Motor neuron (in vitro differentiated cells): ENCODE measurements around the gene MORN1. TPM values are rescaled to one million over a fixed set of nuclear protein-coding genes. Genes with fewer than 3 reads are reported as not detected.

Source experiments
- ATAC-seq, 8 experiments: fragments of 200-7000 bp; cut with Tn5 transposase; replicated peaks in 6 of 8; 2 replicates each; pipeline ENCODE4 v1.8.0; 2021; ENCODE audit warnings: mild to moderate bottlenecking in 8 of 8, moderate library complexity in 8 of 8
- H3K27ac ChIP-seq, 2 donors: fragments of 250-450 bp; sonication (Bioruptor Pico); 2 replicates each; pipeline ENCODE4 v1.9.0; 2021; ENCODE audit warnings: antibody characterized with exemption in 2 of 2, mild to moderate bottlenecking in 2 of 2, moderate library complexity in 1 of 2
- H3K4me1 ChIP-seq, 2 donors: fragments of 250-450 bp; sonication (Bioruptor Pico); replicated peaks in 1 of 2; 2 replicates each; pipeline ENCODE4 v1.6.1; 2021; ENCODE audit warnings: antibody characterized with exemption in 2 of 2, mild to moderate bottlenecking in 2 of 2, moderate library complexity in 1 of 2
- H3K4me3 ChIP-seq, 5 donors: fragments of 250-450 bp; sonication (Bioruptor Pico); 2 replicates each; pipeline ENCODE4 v1.9.0; 2021; ENCODE audit warnings: antibody characterized with exemption in 5 of 5, mild to moderate bottlenecking in 5 of 5, moderate library complexity in 4 of 5
- WGBS, 10 experiments: fragments of 450-650 bp; shearing (Covaris generic); methylation state at CpG; one replicate each; pipeline ENCODE4 v1.0.0; 2022; 5-methylcytosine and 5-hydroxymethylcytosine counted together
- in situ Hi-C, 9 experiments: fragments of 400-800 bp; cut with MboI; loops; one replicate each; pipeline ENCODE4 v1.15.0; 2021; ENCODE audit warnings: low sequenced_read_pairs in 9 of 9, low pct_unique_long_range_greater_than_20kb in 2 of 9; ENCODE audit not compliant: unreplicated experiment in 9 of 9
- total RNA-seq, 8 experiments: library from RNA; unstranded; fragments of 300-600 nt; gene quantifications; 2 replicates each; pipeline versions ENCODE4 v1.2.3 to v1.2.4, GENCODE V29; 2022

The MORN1 gene
- total RNA-seq, 8 experiments from 2014 or later: 13.5 to 28.6 (median 21.8) TPM

DNA sequence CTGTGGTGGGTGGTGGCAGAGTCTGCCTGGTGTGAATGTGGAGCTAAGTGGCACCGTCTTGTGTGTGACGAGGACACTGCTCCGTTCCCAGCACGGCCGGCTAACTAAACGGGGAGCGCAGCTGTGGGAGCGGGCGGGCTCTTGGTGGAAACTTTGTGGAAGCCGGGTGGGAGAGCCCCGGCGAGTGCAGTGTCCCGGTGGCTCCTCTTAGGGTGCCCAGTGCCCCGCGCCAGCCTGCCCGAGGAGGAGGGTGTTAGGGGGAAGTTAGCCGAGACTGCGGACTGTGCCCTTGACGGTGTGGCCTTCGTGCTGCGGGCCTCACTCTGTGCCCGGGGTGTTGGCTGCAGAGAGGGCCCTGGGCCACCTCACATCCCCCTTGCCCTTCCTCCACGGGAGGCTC, 11.1 kb upstream of the MORN1 start:
- in situ Hi-C loops: loop anchor here in 5 of 9 experiments (25.0 kb wide), 3 partner anchors 135 to 1035 kb away; partner anchors contain the start of genes HES5 (in 2 of the 5) and PANK4 (in 2 of the 5)
- ATAC-seq: peak in 1 of 8 experiments; percentile 2
- no peaks in the 10 kb centered on the region for H3K4me1 ChIP-seq
- no peak overlapping the region for H3K4me3 ChIP-seq
- WGBS, 10 experiments: 85 to 100% (median 98%) methylated on average over 1 to 19 of the region's 23 CpGs; no CpG with 5 or more reads in 2 of the 10 experiments
- H3K27ac ChIP-seq: peak overlapping the region in 1 of 2 donors; percentile 14

DNA sequence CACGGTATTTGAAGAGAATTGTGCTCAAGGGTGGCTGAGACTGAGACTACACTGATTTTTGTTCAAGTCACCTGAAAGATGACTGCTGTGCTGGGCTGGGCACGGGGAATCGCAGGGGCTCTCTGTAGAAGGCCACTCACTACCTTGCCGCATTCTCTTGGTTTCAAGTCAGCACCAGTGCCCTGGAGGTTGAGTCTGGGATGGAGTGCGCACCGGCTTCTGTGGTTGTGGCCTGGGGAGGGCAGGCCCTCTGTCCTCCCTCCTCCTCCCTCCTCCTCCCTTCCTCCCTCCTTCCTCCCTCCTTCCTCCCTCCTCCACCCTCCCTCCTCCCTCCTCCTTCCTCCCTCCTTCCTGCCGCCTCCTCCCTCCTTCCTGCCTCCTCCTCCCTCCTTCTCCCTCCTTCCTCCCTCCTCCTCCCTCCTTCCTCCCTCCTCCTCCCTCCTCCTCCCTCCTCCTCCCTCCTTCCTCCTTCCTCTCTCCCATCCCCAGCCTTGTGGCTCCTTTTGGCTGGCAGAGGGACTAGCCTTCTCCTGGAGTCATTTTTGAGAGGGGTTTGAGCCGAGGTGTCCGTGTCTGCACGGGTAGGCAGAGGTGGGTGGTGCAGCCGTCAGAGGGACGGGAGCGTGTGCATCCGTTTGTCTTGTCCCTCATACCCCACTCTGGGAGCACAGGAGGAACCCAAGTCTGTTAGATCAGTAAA, 9.7 kb upstream of the MORN1 start:
- H3K4me1 ChIP-seq: no peaks in the 10 kb centered on the region
- in situ Hi-C loops: loop anchor here in 5 of 9 experiments (25.0 kb wide), 3 partner anchors 136 to 1036 kb away; partner anchors contain the start of genes HES5 (in 2 of the 5) and PANK4 (in 2 of the 5)
- 25 to 100% (median 93%) methylated on average over 1 to 13 of the region's 14 CpGs; no CpG with 5 or more reads in 4 of the 10 experiments for WGBS, 10 experiments

GRCh38 chr1:2400576-2400909, 9.2 kb upstream of the MORN1 start:
- in situ Hi-C loops: loop anchor here in 5 of 9 experiments (25.0 kb wide), 3 partner anchors 137 to 1037 kb away; partner anchors contain the start of genes HES5 (in 2 of the 5) and PANK4 (in 2 of the 5)
- 62 to 100% (median 93%) methylated on average over 1 to 10 of the region's 10 CpGs; no CpG with 5 or more reads in 1 of the 10 experiments for WGBS, 10 experiments
- no peak overlapping the region for H3K4me3 ChIP-seq

More for the DNA sequence above, 9.7 kb upstream of the MORN1 start:
- Histone ChIP-seq H3K4me3 (no peak overlapping the region), H3K27ac (no peak overlapping the region)
- no peak for ATAC-seq

DNA sequence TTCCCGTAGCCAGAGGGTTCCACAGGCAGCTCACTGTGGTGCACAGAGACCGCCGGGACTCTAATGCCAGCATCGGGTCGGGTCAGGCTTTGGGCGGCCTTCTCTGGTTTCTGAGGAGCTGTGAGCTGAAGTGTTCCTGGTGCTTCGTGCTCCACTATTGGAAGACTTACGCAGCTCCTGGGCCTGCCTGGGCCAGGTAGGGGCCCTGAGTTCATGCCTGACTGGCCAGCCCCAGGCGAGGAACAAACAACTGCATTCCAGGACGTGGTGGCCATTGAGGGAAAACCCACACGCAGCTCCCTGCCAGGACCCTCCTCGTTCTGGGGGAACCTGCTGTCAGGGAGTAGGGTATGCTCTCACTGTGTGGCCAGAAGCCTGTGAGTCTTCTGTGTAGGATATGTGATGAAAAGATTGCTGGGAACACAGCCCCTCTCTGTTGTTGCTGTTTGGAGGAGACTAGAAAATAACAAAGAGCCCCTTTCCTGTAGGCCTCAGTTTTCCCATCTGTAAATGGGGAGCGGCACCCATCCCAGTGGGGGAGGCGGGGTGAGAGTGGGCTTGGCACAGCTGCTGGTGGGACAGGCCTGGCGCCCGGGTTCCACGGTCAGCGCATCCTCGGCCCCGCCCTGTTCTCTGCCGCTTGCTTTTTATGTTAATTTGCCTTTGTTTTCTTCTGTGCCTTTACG, 8.7 kb upstream of the MORN1 start:
- H3K4me1 ChIP-seq: no peaks in the 10 kb centered on the region
- H3K4me3 ChIP-seq: no peak overlapping the region
- H3K27ac ChIP-seq: no peak overlapping the region
- no peak for ATAC-seq
- in situ Hi-C loops: loop anchor here in 7 of 9 experiments (25.0 kb wide), 5 partner anchors 137 to 1037 kb away; partner anchors contain the start of genes FAAP20 (in 3 of the 7), HES5 (in 2 of the 7) and PANK4 (in 2 of the 7)
- 40 to 100% (median 91%) methylated on average over 1 to 18 of the region's 22 CpGs; no CpG with 5 or more reads in 3 of the 10 experiments for WGBS, 10 experiments

More at GRCh38 chr1:2400576-2400909, 9.2 kb upstream of the MORN1 start:
- Histone ChIP-seq H3K4me1 (no peaks in the 10 kb centered on the region), H3K27ac (no peak overlapping the region)
- no peak for ATAC-seq

DNA sequence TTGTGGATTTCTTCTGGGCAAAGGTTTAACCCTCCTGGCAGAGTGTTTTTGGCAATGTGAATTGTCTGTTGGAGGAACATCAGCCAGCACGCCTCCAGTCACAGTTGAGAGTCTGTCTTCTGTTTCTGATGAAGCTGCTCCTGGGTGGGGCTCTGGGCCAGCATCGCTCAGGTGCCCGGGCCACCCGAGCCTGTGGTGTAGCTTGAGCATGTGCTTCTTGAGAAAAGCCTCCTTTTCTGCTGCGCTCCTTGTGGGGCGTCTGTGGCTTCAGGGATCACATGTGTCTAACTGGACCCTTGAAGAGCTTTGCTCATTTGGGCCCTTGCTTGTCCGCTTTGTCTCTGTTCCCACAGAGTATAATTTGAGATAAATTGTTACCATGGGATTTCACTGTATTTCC, 7.5 kb upstream of the MORN1 start:
- no peak for ATAC-seq
- Histone ChIP-seq H3K27ac (no peak overlapping the region), H3K4me1 (no peaks in the 10 kb centered on the region), H3K4me3 (no peak overlapping the region)
- WGBS, 10 experiments: 80 to 100% (median 94%) methylated on average over 1 to 7 of the region's 7 CpGs; no CpG with 5 or more reads in 4 of the 10 experiments
- in situ Hi-C loops: loop anchor here in 4 of 9 experiments (25.0 kb wide), 2 partner anchors 187 to 212 kb away; partner anchors contain the start of gene FAAP20 (in 3 of the 4)

DNA sequence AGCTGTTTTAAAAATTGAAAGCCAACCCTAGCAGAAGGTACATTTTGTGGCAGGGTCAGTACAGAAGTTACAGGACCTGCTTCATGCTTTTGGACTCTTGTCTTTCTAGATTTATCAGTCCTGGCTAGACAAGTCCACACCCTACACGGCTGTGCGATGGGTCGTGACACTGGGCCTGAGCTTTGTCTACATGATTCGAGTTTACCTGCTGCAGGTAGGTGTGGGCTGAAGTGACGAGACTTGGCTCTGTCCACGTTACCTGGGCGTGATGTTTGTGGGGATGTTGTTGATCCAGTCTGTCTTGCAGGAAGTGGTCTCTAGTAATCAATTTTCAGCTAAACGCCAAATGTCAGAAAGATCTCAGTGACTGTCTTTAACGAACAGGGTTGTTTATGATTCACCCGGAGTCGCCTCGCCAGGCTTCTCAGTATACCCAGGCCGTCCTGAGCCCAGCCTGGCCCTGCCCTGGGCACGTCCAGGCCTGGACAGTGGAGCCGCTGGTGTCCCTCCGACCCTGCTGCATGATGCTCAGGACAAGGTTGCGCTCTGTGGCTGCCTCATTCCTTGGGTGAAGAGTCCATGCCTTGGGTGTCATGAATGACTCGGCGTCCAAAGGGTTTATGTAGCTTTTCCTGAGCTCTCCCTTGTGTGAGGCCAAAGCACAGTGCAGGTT, 5.8 kb upstream of the MORN1 start:
- ATAC-seq: no peak
- Histone ChIP-seq H3K4me1 (peaks cover 8 to 10% of the 10 kb centered on the region in 2 donors), H3K27ac (no peak overlapping the region), H3K4me3 (no peak overlapping the region)
- in situ Hi-C loops: loop anchor here in 4 of 9 experiments (25.0 kb wide), 2 partner anchors 185 to 210 kb away; partner anchors contain the start of gene FAAP20 (in 3 of the 4)
- WGBS, 10 experiments: 90 to 100% (median 95%) methylated on average over 2 to 18 of the region's 19 CpGs; no CpG with 5 or more reads in 2 of the 10 experiments

- WGBS, 10 experiments: 37 to 100% (median 96%) methylated on average over 1 to 5 of the region's 5 CpGs; no CpG with 5 or more reads in 5 of the 10 experiments
Observed at GRCh38 chr1:2396476-2396875, 5.1 kb upstream of the MORN1 start.

GRCh38 chr1:2396059-2396458, 4.7 kb upstream of the MORN1 start:
- H3K27ac ChIP-seq: no peak overlapping the region
- ATAC-seq: no peak
- in situ Hi-C loops: loop anchor here in 4 of 9 experiments (25.0 kb wide), 2 partner anchors 184 to 209 kb away; partner anchors contain the start of gene FAAP20 (in 3 of the 4)
- no peak overlapping the region for H3K4me3 ChIP-seq
- H3K4me1 ChIP-seq: peaks cover 8 to 10% of the 10 kb centered on the region in 2 donors
- 20 to 94% (median 76%) methylated on average over 1 to 14 of the region's 17 CpGs; no CpG with 5 or more reads in 2 of the 10 experiments for WGBS, 10 experiments

More at GRCh38 chr1:2396476-2396875, 5.1 kb upstream of the MORN1 start:
- no peak overlapping the region for H3K4me3 ChIP-seq
- H3K27ac ChIP-seq: no peak overlapping the region
- peaks cover 8 to 10% of the 10 kb centered on the region in 2 donors for H3K4me1 ChIP-seq
- ATAC-seq: peak in 3 of 8 experiments; percentile 14 to 48 (median 45)
- in situ Hi-C loops: loop anchor here in 4 of 9 experiments (25.0 kb wide), 2 partner anchors 184 to 209 kb away; partner anchors contain the start of gene FAAP20 (in 3 of the 4)

DNA sequence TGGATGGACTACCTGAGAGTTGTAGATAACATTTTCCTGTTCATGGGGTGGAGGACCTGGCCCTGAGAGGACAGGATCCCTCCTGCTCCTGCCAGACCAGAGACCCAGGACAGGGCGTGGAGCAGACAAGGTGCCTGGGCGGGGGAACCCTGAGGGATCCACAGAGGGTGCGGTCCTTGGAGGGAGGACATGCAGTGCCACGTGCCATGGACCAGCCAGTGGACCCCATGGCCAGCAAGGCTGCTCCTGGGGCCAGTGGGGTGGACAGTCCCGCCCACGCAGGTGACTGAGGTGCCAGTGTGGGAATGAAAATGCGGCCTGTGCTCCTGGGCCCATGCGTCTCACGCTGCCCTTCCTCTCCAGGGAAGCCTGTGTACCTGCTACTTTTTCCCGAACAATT, 3.9 kb upstream of the MORN1 start:
- Histone ChIP-seq H3K27ac (no peak overlapping the region), H3K4me3 (no peak overlapping the region), H3K4me1 (peaks cover 12 to 15% of the 10 kb centered on the region in 2 donors)
- WGBS, 10 experiments: 85 to 100% (median 93%) methylated on average over 2 to 8 of the region's 10 CpGs; no CpG with 5 or more reads in 6 of the 10 experiments
- no peak for ATAC-seq
- in situ Hi-C loops: loop anchor here in 4 of 9 experiments (25.0 kb wide), 2 partner anchors 183 to 208 kb away; partner anchors contain the start of gene FAAP20 (in 3 of the 4)

DNA sequence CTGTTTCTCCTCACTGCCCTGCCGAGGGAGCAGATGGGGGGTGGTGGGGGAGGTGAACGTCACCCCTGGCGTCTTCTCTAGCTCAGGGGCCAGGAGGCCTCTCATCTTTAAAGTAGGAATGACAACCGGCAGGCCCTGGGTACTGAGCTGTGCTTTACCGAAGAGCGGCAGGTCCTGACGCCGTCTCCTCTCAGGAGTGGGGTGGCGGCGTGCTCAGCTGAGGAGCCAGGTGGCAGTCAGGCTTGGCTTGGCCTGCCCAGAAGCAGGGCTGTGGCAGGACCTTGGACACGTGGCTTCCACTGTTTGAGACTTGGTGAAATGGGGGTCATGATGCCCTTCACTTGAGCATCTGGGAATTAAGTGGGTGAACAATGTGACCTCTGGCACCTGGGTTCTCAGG, 3.4 kb upstream of the MORN1 start:
- H3K4me1 ChIP-seq: peaks cover 15 to 18% of the 10 kb centered on the region in 2 donors
- 72 to 95% (median 90%) methylated on average over 3 to 11 of the region's 11 CpGs; no CpG with 5 or more reads in 7 of the 10 experiments for WGBS, 10 experiments
- ATAC-seq: no peak
- no peak overlapping the region for H3K27ac ChIP-seq
- H3K4me3 ChIP-seq: no peak overlapping the region
- in situ Hi-C loops: loop anchor here in 4 of 9 experiments (25.0 kb wide), 2 partner anchors 182 to 207 kb away; partner anchors contain the start of gene FAAP20 (in 3 of the 4)

GRCh38 chr1:2394220-2394619, 2.9 kb upstream of the MORN1 start:
- no peak overlapping the region for H3K4me3 ChIP-seq
- 60 to 100% (median 93%) methylated on average over 1 to 7 of the region's 7 CpGs; no CpG with 5 or more reads in 2 of the 10 experiments for WGBS, 10 experiments
- peaks cover 15 to 18% of the 10 kb centered on the region in 2 donors for H3K4me1 ChIP-seq
- ATAC-seq: no peak
- H3K27ac ChIP-seq: no peak overlapping the region
- in situ Hi-C loops: loop anchor here in 4 of 9 experiments (25.0 kb wide), 2 partner anchors 182 to 207 kb away; partner anchors contain the start of gene FAAP20 (in 3 of the 4)
